ENCODE measurements around the gene RBMS3.
"Not testable (repeated sequence)": the region's sequence is repeated elsewhere in the genome, so short reads cannot be mapped to it uniquely, and the experiment has no call there.

Gene RBMS3

GRCh38 chr3:29312395-29312794 is 31.5 kb downstream of the RBMS3 start:
- no peak for DNase-seq (ENCODE audit: low spot score)

GRCh38 chr3:29312960-29313452 is 32.1 kb downstream of the RBMS3 start:
- no peak for DNase-seq (ENCODE audit: low spot score)

GRCh38 chr3:29313981-29314726 is 33.3 kb downstream of the RBMS3 start:
- no peak for DNase-seq (ENCODE audit: low spot score)

- DNase-seq (ENCODE audit: low spot score): no peak
These were observed 33.8 kb downstream of the RBMS3 start for GRCh38 chr3:29314727-29315088.

- DNase-seq (ENCODE audit: low spot score): no peak
These were observed 36.8 kb downstream of the RBMS3 start for GRCh38 chr3:29317659-29318173.

- no peak for DNase-seq (ENCODE audit: low spot score)
These were observed 37.4 kb downstream of the RBMS3 start for GRCh38 chr3:29318251-29318650.

GRCh38 chr3:29319262-29319661 is 38.4 kb downstream of the RBMS3 start:
- DNase-seq (ENCODE audit: low spot score): no peak

- no peak for DNase-seq (ENCODE audit: low spot score)
These were observed 38.9 kb downstream of the RBMS3 start for GRCh38 chr3:29319798-29320197.

- DNase-seq (ENCODE audit: low spot score): no peak
These were observed 41.7 kb downstream of the RBMS3 start for GRCh38 chr3:29322586-29322985.

- no peak for DNase-seq (ENCODE audit: low spot score)
These were observed 43.3 kb downstream of the RBMS3 start for GRCh38 chr3:29324180-29324651.

GRCh38 chr3:29326540-29326939 is 45.7 kb downstream of the RBMS3 start:
- not testable (repeated sequence) for DNase-seq (ENCODE audit: low spot score)

GRCh38 chr3:29329986-29330890 is 49.4 kb downstream of the RBMS3 start:
- DNase-seq (ENCODE audit: low spot score): no peak

GRCh38 chr3:29331035-29331434 is 50.2 kb downstream of the RBMS3 start:
- no peak for DNase-seq (ENCODE audit: low spot score)

GRCh38 chr3:29331456-29332194 is 50.8 kb downstream of the RBMS3 start:
- DNase-seq (ENCODE audit: low spot score): no peak

- no peak for DNase-seq (ENCODE audit: low spot score)
These were observed 51.3 kb downstream of the RBMS3 start for GRCh38 chr3:29332195-29332637.

GRCh38 chr3:29333576-29333975 is 52.7 kb downstream of the RBMS3 start:
- DNase-seq (ENCODE audit: low spot score): no peak

- no peak for DNase-seq (ENCODE audit: low spot score)
These were observed 53.8 kb downstream of the RBMS3 start for GRCh38 chr3:29334706-29335105.

- peak; percentile 56 for DNase-seq (ENCODE audit: low spot score)
These were observed 54.6 kb downstream of the RBMS3 start for GRCh38 chr3:29335438-29335837.

- DNase-seq (ENCODE audit: low spot score): no peak
These were observed 55.1 kb downstream of the RBMS3 start for GRCh38 chr3:29335943-29336342.

GRCh38 chr3:29337565-29337964 is 56.7 kb downstream of the RBMS3 start:
- DNase-seq (ENCODE audit: low spot score): no peak

- no peak for DNase-seq (ENCODE audit: low spot score)
These were observed 57.5 kb downstream of the RBMS3 start for GRCh38 chr3:29338377-29338776.

Measured in RKO (cell line).